Thoracic aorta (tissue), 2 donors: ENCODE results near the gene CCR4. TPM values are rescaled to one million over a fixed set of nuclear protein-coding genes. Genes with fewer than 3 reads are reported as not detected.
A peak's percentile ranks its signal among the peaks of the same experiment; 100 is the strongest.
"Not testable (repeated sequence)": the region's sequence is repeated elsewhere in the genome, so short reads cannot be mapped to it uniquely, and the experiment has no call there.

Experiments used
- ATAC-seq: fragments of 150-250 bp; one replicate; pipeline ENCODE4 v1.8.0; 2017; ENCODE audit warnings: low read depth; ENCODE audit not compliant: insufficient number of reproducible peaks, low FRiP score
- DNase-seq: peaks from one replicate; pipeline ENCODE4 v3.0.0-alpha.2; 2020; ENCODE audit warnings: low spot score
- H3K27ac ChIP-seq, 2 donors: fragments of 200-600 bp; sonication (generic); 1 replicate in 1 of 2; 2 replicates in 1 of 2; pipeline ENCODE4 v1.5.1; 2016; ENCODE audit warnings: mild to moderate bottlenecking in 2 of 2, moderate library complexity in 2 of 2
- H3K27me3 ChIP-seq: fragments of 200-600 bp; sonication (generic); replicated peaks from 2 replicates; pipeline ENCODE4 v1.6.0; 2016; ENCODE audit warnings: mild to moderate bottlenecking; ENCODE audit not compliant: insufficient read depth
- H3K36me3 ChIP-seq: fragments of 200-600 bp; sonication (generic); one replicate; pipeline ENCODE4 v1.5.1; 2016
- H3K4me1 ChIP-seq, 2 donors: fragments of 200-600 bp; sonication (generic); 1 replicate in 1 of 2; 2 replicates in 1 of 2; pipeline versions ENCODE4 v1.5.1 to v1.6.0; 2016; ENCODE audit warnings: low read depth in 2 of 2, mild to moderate bottlenecking in 1 of 2; ENCODE audit not compliant: control insufficient read depth in 1 of 2
- H3K4me3 ChIP-seq: fragments of 200-600 bp; sonication (generic); 2 replicates; pipeline ENCODE4 v1.5.1; 2016; ENCODE audit warnings: mild to moderate bottlenecking
- H3K9me3 ChIP-seq: fragments of 200-600 bp; sonication (generic); 2 replicates; pipeline ENCODE4 v1.5.1; 2016
- CTCF ChIP-seq: fragments of 200-600 bp; sonication (generic); IDR thresholded peaks from one replicate; pipeline ENCODE4 v1.5.1; 2019; ENCODE audit warnings: antibody characterized with exemption
- total RNA-seq, 2 donors: library from RNA; depleted of rRNA; stranded (reverse); fragments of >200 nt; gene quantifications; one replicate each; pipeline versions ENCODE4 v1.1.0 to v1.2.3, GENCODE V29; 2016

Gene CCR4
- total RNA-seq, result under 1 TPM in 1 of 2 donors, not detected in 1; 0.56 TPM

GRCh38 chr3:32951410-32951811 lies at the start of gene CCR4:
CCR4 (plus strand) TSS chr3:32951644; CDS start chr3:32953423, 1,779 bp downstream.
- ATAC-seq, result no peak
- no peak for DNase-seq

GRCh38 chr3:32902887-32903371 lies 48.5 kb upstream of the CCR4 start:
- not testable (repeated sequence) for ATAC-seq, H3K9me3 ChIP-seq, H3K4me1 ChIP-seq, H3K27ac ChIP-seq, DNase-seq, H3K27me3 ChIP-seq, H3K36me3 ChIP-seq
- H3K4me3 ChIP-seq, result peak overlapping the region; percentile 49

More at GRCh38 chr3:32951410-32951811, at the start of gene CCR4:
- Histone ChIP-seq H3K9me3 (no peaks in the 10 kb centered on the region), H3K4me3 (no peak within 1 kb of the TSS), H3K27ac (no peak within 1 kb of the TSS), H3K27me3 (no peaks in the 10 kb centered on the region), H3K4me1 (no peaks in the 10 kb centered on the region), H3K36me3 (no peaks in the 10 kb centered on the region)
- TF ChIP-seq CTCF, result no peak

- no peak overlapping the region for H3K27ac ChIP-seq
- no peak for TF ChIP-seq CTCF
- H3K4me1 ChIP-seq, result no peaks in the 10 kb centered on the region
- no peak for ATAC-seq
- H3K36me3 ChIP-seq, result no peaks in the 10 kb centered on the region
- DNase-seq, result no peak
- no peaks in the 10 kb centered on the region for H3K9me3 ChIP-seq
- no peaks in the 10 kb centered on the region for H3K27me3 ChIP-seq
- no peak overlapping the region for H3K4me3 ChIP-seq
These were observed 47.5 kb upstream of the CCR4 start for GRCh38 chr3:32903953-32904352.

- no peak overlapping the region for H3K4me3 ChIP-seq
- no peaks in the 10 kb centered on the region for H3K27me3 ChIP-seq
- H3K4me1 ChIP-seq, result peaks cover 0 to 12% of the 10 kb centered on the region in 2 donors
- H3K27ac ChIP-seq, result no peak overlapping the region
- H3K9me3 ChIP-seq, result no peaks in the 10 kb centered on the region
- DNase-seq (no peak), ATAC-seq (no peak)
- H3K36me3 ChIP-seq, result no peaks in the 10 kb centered on the region
- TF ChIP-seq CTCF, result no peak
These were observed 41.4 kb upstream of the CCR4 start for GRCh38 chr3:32909999-32910398.

DNA sequence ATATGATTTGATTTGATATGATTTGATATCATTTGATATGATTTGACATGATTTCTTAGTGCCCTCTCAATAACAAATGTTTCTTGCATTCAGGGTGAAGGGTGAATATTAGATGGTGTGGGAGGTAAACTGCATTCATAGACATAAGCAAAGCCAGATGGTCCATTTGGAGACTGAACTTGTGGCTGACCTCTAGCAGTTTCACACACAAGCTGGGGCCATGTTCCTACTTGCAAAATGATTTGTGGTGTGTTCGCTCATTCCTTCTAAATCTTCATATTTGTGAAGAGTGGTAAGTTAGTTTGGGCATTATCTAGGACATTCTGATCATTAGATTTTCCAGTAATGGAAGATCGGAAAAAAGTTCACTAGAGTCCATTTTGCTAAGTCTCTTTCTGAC lies 40.5 kb upstream of the CCR4 start:
- Histone ChIP-seq H3K9me3 (no peaks in the 10 kb centered on the region), H3K27me3 (no peaks in the 10 kb centered on the region), H3K36me3 (no peaks in the 10 kb centered on the region), H3K4me3 (no peak overlapping the region), H3K4me1 (peaks cover 0 to 12% of the 10 kb centered on the region in 2 donors), H3K27ac (no peak overlapping the region)
- DNase-seq (no peak), ATAC-seq (no peak)
- no peak for TF ChIP-seq CTCF

DNA sequence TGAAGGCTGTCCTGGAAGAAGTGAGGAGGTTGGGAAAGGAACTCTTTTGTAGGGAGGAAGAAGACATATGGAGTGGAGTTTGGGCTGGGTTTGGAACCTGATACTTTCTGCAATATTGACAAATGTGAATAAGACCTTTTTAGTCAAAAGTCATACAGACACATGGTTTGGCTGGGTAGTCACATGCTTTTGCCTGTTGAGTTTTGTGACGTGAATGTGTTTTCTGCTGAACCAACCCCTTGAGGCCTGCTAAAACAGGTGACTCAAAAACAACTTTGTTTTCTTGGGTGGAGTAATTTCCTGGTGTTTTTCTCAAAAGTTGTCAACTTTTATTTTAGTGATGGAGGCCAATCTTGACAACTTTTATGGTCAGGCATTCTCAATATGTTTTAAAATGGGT lies 39.4 kb upstream of the CCR4 start:
- Histone ChIP-seq H3K27me3 (no peaks in the 10 kb centered on the region), H3K4me1 (peaks cover 0 to 12% of the 10 kb centered on the region in 2 donors), H3K9me3 (no peaks in the 10 kb centered on the region), H3K27ac (no peak overlapping the region), H3K36me3 (no peaks in the 10 kb centered on the region), H3K4me3 (no peak overlapping the region)
- no peak for TF ChIP-seq CTCF
- ATAC-seq (no peak), DNase-seq (no peak)
